ENCODE results near the gene PRSS23.

DNA sequence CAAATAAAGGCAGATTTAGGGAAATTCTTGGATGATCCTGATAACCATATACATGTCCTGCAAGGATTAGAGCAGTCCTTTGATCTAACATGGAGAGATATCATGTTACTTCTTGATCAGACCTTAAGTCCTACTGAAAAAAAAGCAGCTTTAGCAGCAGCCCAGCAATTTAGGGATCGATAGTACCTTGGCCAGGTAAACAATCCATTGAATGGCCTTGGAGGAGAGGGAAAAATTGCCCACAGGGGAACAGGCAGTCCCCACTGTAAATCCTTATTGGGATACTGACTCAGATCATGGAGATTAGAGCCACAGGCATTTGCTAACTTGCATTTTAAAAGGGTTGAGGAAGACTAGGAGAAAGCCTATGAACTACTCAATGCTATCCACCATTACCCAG is 47.8 kb downstream of the PRSS23 start:
- TF ChIP-seq, protein P1, sequence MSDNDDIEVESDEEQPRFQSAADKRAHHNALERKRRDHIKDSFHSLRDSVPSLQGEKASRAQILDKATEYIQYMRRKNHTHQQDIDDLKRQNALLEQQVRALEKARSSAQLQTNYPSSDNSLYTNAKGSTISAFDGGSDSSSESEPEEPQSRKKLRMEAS (IDR thresholded peaks at IDR 0.05; ENCODE audit: insufficient read depth, insufficient read length), result no peak
- no peak for TF ChIP-seq FOS (IDR thresholded peaks at IDR 0.05; ENCODE audit: borderline replicate concordance, insufficient read depth, low read length)
- TF ChIP-seq, protein P2, sequence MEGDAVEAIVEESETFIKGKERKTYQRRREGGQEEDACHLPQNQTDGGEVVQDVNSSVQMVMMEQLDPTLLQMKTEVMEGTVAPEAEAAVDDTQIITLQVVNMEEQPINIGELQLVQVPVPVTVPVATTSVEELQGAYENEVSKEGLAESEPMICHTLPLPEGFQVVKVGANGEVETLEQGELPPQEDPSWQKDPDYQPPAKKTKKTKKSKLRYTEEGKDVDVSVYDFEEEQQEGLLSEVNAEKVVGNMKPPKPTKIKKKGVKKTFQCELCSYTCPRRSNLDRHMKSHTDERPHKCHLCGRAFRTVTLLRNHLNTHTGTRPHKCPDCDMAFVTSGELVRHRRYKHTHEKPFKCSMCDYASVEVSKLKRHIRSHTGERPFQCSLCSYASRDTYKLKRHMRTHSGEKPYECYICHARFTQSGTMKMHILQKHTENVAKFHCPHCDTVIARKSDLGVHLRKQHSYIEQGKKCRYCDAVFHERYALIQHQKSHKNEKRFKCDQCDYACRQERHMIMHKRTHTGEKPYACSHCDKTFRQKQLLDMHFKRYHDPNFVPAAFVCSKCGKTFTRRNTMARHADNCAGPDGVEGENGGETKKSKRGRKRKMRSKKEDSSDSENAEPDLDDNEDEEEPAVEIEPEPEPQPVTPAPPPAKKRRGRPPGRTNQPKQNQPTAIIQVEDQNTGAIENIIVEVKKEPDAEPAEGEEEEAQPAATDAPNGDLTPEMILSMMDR (IDR thresholded peaks at IDR 0.05; ENCODE audit: extremely low read depth in 1 of 2, insufficient read depth in 1 of 2, low read depth in 1 of 2, low read length in 2 of 2), result no peak

Measured in endothelial cell of umbilical vein (primary cell).